HG02642 (cell line): Measurements from ENCODE around the gene LGR4.

Experiments used
- ATAC-seq: cut with Tn5 transposase; IDR thresholded peaks from one replicate; pipeline ENCODE4 v1.9.1; 2021; ENCODE audit warnings: mild to moderate bottlenecking; ENCODE audit not compliant: unreplicated experiment, poor library complexity

Gene LGR4

GRCh38 chr11:27406498-27407354 is 65.9 kb downstream of the LGR4 start:
- no peak for ATAC-seq

GRCh38 chr11:27405134-27405533 is 67.5 kb downstream of the LGR4 start:
- no peak for ATAC-seq

GRCh38 chr11:27404427-27404826 is 68.2 kb downstream of the LGR4 start:
- ATAC-seq: no peak

GRCh38 chr11:27403195-27403594 is 69.4 kb downstream of the LGR4 start:
- no peak for ATAC-seq

GRCh38 chr11:27402450-27402849 is 70.1 kb downstream of the LGR4 start:
- ATAC-seq: no peak

- no peak for ATAC-seq
Observed at GRCh38 chr11:27401833-27402316, 70.7 kb downstream of the LGR4 start.

- no peak for ATAC-seq
Observed at GRCh38 chr11:27401280-27401832, 71.2 kb downstream of the LGR4 start.

- ATAC-seq: no peak
Observed at GRCh38 chr11:27398400-27398770, 74.2 kb downstream of the LGR4 start.

GRCh38 chr11:27397624-27398399 is 74.8 kb downstream of the LGR4 start:
- ATAC-seq: no peak

GRCh38 chr11:27396259-27396839 is 76.2 kb downstream of the LGR4 start:
- no peak for ATAC-seq

- ATAC-seq: no peak
Observed at GRCh38 chr11:27395556-27396258, 76.9 kb downstream of the LGR4 start.

- ATAC-seq: no peak
Observed at GRCh38 chr11:27394781-27395228, 77.8 kb downstream of the LGR4 start.

GRCh38 chr11:27392278-27393114 is 80.1 kb downstream of the LGR4 start:
- ATAC-seq: no peak

GRCh38 chr11:27391331-27392015 is 81.1 kb downstream of the LGR4 start:
- no peak for ATAC-seq

- no peak for ATAC-seq
Observed at GRCh38 chr11:27390318-27391295, 82.0 kb downstream of the LGR4 start.

- no peak for ATAC-seq
Observed at GRCh38 chr11:27388869-27389268, 83.7 kb downstream of the LGR4 start.

GRCh38 chr11:27388001-27388400 is 84.6 kb downstream of the LGR4 start:
- ATAC-seq: no peak
